Endometrial microvascular endothelial cells (primary cell): ENCODE data around the gene C1orf159. TPM values are rescaled to one million over a fixed set of nuclear protein-coding genes. Genes with fewer than 3 reads are reported as not detected.
"Not testable (repeated sequence)": the region's sequence is repeated elsewhere in the genome, so short reads cannot be mapped to it uniquely, and the experiment has no call there.

ENCODE experiments used
- in situ Hi-C: cut with HindIII; loops from 2 replicates; pipeline ENCODE4 v1.10.0; 2017; ENCODE audit warnings: low sequenced_read_pairs, low pct_unique_long_range_greater_than_20kb; ENCODE audit errors: inconsistent ontology term
- total RNA-seq: library from RNA; depleted of rRNA; stranded (reverse); fragments of >200 nt; gene quantifications from one replicate; pipeline ENCODE4 v1.2.3, GENCODE V29; 2015; ENCODE audit errors: inconsistent ontology term

The C1orf159 gene
- total RNA-seq, 1 donor from 2014 or later, result 22.3 TPM

- in situ Hi-C loops, result no loop called here
Observed at GRCh38 chr1:1062348-1063163, 53.3 kb downstream of the C1orf159 start.

DNA sequence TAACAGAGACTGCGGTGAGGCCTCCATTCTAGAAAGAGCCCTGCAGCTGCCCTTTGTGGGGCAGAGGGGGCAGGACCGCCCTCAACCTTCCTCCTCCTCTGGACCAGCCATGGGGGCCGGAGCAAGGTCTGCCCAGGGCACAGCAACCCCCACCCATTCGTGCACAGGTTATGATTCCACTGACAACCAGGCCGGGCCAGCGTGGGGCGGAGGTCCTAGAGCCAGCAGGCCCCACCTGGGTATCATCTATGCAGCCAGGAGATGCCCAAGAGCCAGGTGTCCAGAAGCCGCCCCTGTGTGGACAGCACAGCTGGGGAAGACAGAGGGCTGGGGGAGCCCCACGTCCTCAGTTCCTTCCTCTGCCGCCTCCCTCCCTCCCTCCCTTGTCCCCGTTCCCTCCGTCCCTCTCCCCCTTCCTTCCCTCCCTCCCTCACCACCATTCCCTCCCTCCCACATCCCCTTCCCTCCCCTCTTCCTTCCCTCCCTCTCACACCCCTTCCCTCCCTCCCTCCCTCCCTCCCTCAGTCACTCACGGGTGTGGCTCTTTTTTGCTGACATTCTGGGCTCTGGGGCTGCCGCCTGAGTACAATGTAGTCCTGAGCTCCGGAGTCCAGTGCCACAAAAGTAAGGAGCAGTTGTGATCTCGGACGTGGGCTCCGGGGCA, 54.1 kb downstream of the C1orf159 start:
- in situ Hi-C loops, result no loop called here

GRCh38 chr1:1060281-1061000, 55.4 kb downstream of the C1orf159 start:
- in situ Hi-C loops, result no loop called here

DNA sequence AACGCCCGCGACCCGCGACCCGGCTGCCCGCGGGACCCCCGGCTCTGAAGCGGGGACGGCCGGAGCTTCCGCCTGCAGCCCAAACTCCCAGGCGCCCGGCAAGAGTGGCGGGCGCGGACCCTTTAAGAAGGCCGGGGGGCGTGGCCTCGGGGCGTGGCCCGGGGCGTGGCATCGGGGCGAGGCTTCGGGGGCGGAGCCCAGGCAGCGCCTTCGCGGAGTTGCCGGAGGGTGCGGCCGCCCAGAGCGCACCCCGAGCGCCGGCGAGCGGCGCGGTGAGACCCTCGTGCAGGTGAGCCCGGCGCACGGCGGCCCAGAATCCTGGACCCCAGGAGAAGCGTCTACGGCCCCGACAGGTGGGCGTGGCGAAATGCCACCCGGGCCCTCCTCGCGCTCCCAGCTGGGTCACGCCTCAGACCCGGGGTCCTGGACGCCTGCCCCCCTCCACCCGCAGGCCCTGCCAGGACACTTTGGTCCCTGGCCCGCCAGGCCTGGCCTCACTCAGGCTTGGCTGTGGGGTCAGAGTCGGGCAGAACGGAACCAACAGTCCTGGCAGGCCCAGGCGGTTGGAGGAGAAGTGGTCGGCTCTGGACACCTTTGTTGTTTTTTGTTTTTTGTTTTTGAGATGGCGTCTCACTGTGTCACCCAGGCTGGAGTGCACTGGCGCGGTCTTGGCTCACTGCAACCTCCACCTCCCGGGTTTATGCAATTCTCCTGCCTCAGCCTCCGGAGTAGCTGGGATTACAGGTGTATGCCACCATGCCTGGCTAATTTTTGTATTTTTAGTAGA, 56.2 kb downstream of the C1orf159 start:
- in situ Hi-C loops, result no loop called here

- in situ Hi-C loops, result no loop called here
Observed at GRCh38 chr1:1058921-1059493, 56.9 kb downstream of the C1orf159 start.

DNA sequence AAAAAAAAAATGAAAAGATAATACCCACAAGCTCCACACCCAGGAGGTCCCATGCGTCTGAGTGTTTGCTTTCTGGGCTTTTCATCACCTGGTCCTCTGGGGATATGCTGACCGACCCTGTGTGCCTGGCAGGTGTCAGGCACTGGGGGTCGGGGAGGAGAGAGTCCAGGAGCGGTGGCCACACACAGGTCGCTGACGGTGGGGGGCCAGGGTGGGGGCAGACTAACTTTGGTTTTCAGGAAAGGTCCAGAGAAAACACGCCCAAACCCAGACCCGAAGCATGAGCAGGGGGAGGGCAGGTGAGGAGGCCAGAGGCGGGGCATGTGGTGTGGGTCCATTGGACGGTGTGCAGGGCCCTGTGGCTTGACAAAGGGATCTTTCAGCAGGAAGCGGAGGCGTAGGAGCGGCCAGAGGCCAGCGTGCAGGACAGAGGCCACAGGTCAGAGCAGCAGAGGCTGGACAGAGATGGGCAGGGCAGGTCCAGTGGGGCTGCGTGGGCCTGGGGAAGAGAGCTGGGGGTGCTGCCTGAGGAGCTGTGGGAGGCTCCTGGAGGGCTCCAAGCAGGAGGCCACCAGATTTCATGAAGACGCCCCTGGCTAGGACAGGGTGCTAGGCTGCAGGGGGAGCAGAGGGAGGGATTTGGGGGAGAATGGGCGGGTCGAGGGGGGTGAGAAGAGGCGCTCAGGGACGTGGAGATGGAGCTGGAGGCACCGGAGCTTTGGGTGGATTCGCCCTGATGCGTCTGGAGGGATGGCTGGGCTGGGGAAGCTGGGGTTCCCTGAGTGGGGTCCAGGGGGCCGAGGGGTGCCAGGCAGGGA, 57.6 kb downstream of the C1orf159 start:
- in situ Hi-C loops, result no loop called here

GRCh38 chr1:1057769-1058087, 58.2 kb downstream of the C1orf159 start:
- in situ Hi-C loops, result not testable (repeated sequence)

- in situ Hi-C loops, result no loop called here
Observed at GRCh38 chr1:1055841-1056736, 59.8 kb downstream of the C1orf159 start.

DNA sequence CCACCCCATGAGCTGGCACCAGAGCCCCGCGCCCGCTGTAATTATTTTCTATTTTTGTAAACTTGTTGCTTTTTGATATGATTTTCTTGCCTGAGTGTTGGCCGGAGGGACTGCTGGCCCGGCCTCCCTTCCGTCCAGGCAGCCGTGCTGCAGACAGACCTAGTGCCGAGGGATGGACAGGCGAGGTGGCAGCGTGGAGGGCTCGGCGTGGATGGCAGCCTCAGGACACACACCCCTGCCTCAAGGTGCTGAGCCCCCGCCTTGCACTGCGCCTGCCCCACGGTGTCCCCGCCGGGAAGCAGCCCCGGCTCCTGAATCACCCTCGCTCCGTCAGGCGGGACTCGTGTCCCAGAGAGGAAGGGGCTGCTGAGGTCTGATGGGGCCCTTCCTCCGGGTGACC, 60.9 kb downstream of the C1orf159 start:
- in situ Hi-C loops, result no loop called here

DNA sequence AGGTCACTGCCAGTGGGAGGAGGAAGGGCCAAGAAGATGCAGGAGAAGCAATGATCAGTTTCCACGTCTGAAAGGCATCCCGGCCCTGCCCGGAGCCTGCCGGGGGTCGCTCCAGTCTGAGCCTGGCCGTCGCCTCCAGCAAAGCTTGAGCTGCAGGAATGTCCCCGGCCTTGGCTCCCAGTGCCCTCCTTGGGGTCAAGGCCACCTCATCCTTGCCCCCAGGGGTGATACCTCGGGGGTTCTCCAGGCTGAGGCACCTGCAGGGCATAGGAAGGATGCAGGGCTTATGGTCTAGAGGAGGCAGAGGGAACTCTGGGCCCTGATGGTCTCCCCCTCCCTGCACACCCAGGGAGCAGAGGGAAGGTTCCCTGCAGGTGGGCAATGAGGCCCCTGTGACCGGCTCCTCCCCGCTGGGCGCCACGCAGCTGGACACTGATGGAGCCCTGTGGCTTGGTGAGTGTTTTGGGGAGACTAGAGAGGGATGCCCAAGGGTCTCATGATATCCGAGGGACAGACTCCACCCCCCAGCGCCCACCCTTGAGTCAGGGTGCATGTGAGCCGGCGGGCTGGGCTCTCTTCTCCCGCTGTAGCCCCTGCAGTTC, 61.7 kb downstream of the C1orf159 start:
- in situ Hi-C loops, result no loop called here

- in situ Hi-C loops, result no loop called here
Observed at GRCh38 chr1:1053682-1054081, 62.2 kb downstream of the C1orf159 start.

DNA sequence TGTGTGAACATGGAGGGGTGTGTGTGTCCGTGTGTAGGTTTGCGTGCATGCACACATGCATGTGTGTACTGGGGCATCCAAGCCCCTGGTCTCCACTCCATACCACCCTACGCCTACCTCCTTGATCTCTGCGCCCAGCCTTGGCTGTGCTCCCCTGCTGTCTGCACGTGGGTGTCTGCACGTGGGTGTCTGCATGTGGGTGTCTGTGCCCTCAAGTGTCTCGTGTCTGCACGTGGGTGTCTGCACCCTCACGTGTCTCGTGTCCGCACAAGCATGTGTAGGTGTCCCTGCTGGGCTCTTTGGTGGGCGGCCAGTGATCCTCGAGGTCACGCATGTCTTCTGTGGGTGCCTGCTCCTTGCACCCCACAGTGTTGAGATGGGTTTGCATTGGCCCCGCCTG, 62.9 kb downstream of the C1orf159 start:
- in situ Hi-C loops, result no loop called here

DNA sequence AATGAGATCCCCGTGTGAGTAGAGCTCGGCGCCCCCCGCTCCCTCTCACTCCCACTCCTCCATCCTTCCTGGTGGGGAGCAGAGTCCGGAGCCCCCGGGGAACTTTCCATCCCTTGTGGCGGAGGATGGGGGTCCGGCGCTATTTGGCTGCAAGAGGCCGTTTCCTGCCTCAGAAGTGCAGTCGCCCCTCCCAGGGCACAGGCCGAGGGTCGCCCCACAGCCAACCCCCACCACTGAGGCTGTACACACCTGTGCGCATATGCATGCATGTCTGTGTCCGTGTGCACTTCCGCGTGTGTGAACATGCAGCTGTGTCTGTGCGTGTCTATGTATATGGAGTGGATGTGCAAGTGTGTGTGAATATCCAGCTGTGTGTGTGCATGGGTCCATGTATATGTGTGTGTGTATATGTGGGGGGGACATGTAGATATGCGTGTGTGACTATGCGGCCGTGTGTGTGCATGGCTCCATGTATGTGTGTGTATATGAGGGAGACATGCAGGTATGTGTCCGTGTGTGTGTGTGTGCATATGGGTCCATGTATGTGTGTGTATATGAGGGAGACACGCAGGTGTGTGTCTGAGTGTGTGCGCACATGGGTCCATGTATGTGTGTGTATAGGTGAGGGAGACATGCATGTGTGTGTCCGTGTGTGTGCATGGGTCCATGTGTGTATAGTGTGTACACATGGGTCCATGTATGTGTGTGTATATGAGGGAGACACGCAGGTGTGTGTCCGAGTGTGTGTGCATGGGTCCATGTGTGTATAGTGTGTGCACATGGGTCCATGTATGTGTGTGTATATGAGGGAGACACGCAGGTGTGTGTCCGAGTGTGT, 63.7 kb downstream of the C1orf159 start:
- in situ Hi-C loops, result no loop called here

DNA sequence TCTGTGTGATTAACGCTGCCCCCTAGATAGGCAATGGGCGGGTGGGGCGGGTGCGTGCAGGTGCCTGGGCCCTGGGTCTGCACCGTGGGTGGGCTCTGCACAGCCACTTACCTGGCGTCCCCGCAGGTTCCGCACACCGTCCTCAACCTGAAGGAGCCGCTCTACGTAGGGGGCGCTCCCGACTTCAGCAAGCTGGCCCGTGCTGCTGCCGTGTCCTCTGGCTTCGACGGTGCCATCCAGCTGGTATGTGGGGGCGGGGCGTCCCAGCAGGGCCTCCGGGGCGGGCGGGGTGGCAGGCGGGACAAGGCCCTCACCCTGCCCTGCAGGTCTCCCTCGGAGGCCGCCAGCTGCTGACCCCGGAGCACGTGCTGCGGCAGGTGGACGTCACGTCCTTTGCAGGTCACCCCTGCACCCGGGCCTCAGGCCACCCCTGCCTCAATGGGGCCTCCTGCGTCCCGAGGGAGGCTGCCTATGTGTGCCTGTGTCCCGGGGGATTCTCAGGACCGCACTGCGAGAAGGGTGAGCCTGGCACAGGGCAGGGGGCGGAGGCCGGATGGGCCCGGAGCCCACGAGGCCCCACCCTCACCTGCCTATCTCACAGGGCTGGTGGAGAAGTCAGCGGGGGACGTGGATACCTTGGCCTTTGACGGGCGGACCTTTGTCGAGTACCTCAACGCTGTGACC, 64.6 kb downstream of the C1orf159 start:
- in situ Hi-C loops, result no loop called here

DNA sequence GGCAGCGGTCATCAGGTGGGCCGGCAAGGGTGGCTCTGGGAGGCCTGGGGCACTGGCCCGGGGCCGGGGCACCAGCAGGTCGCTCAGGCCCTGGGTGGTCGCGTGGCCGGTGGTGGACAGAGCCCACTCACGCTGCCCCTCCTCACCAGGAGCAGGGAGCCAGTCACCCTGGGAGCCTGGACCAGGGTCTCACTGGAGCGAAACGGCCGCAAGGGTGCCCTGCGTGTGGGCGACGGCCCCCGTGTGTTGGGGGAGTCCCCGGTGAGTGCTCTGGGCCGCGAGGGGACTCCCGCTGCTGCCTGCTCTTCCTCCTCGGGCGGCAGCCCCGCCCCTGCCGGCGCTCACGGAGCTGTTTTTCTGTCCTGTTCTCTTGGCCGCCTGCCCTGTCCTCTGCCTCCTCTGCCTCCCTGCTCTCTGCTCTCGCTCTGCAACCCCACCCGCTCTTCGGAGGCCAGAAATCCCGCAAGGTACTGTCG, 65.3 kb downstream of the C1orf159 start:
- in situ Hi-C loops, result no loop called here
